ENCODE results near the gene SLC30A4.

- TF ChIP-seq CTCF (conservative IDR thresholded peaks at IDR 0.05 in 1 of 2, IDR thresholded peaks at IDR 0.05 in 1 of 2; ENCODE audit: low read depth in 1 of 2, low read length in 2 of 2) (no peak), EZH2 (IDR thresholded peaks at IDR 0.05; ENCODE audit: low read length, missing control alignments) (no peak)
Measured at GRCh38 chr15:45486317-45486716, 36.2 kb downstream of the SLC30A4 start.

Measured in fibroblast of lung (primary cell).